GM23338 (cell line): Measurements from ENCODE around the gene CMSS1. TPM values are rescaled to one million over a fixed set of nuclear protein-coding genes. Genes with fewer than 3 reads are reported as not detected.

Source experiments
- ATAC-seq: fragments of 200-7000 bp; cut with Tn5 transposase; 3 replicates; pipeline ENCODE4 v1.9.1; 2020
- DNase-seq: peaks from one replicate; pipeline ENCODE4 v3.0.0-alpha.2; 2015; ENCODE audit warnings: low spot score
- H2AFZ ChIP-seq: fragments of 200-600 bp; sonication (generic); 2 replicates; pipeline ENCODE4 v1.8.0; 2016; ENCODE audit warnings: antibody characterized with exemption, mild to moderate bottlenecking, moderate library complexity
- H3F3A ChIP-seq: fragments of 200-600 bp; sonication (generic); replicated peaks from 2 replicates; pipeline ENCODE4 v1.8.0; 2017; ENCODE audit warnings: antibody characterized with exemption, mixed run types, low read depth
- H3K27ac ChIP-seq: fragments of 200-600 bp; sonication (generic); 2 replicates; pipeline ENCODE4 v1.6.1; 2016; ENCODE audit warnings: low read depth
- H3K27me3 ChIP-seq: fragments of 200-600 bp; sonication (generic); 2 replicates; pipeline ENCODE4 v1.8.0; 2016; ENCODE audit warnings: mild to moderate bottlenecking, mixed run types, moderate library complexity; ENCODE audit not compliant: insufficient read depth
- H3K36me3 ChIP-seq: fragments of 200-600 bp; sonication (generic); 2 replicates; pipeline ENCODE4 v1.8.0; 2016; ENCODE audit warnings: mild to moderate bottlenecking; ENCODE audit not compliant: insufficient read depth
- H3K4me1 ChIP-seq: fragments of 200-600 bp; sonication (generic); 2 replicates; pipeline ENCODE4 v1.8.0; 2016; ENCODE audit warnings: mild to moderate bottlenecking, moderate library complexity; ENCODE audit not compliant: insufficient read depth
- H3K4me2 ChIP-seq: fragments of 200-600 bp; sonication (generic); 2 replicates; pipeline ENCODE4 v1.7.1; 2017; ENCODE audit warnings: mixed run types
- H3K4me3 ChIP-seq: fragments of 200-600 bp; sonication (generic); 2 replicates; pipeline ENCODE4 v1.6.1; 2016; ENCODE audit warnings: mixed run types
- H3K79me2 ChIP-seq: fragments of 200-600 bp; sonication (generic); replicated peaks from 2 replicates; pipeline ENCODE4 v1.8.0; 2017; ENCODE audit warnings: mild to moderate bottlenecking; ENCODE audit not compliant: insufficient read depth
- H3K9me2 ChIP-seq: fragments of 200-600 bp; sonication (generic); 2 replicates; pipeline ENCODE4 v1.8.0; 2017; ENCODE audit not compliant: insufficient read depth
- H4K20me1 ChIP-seq: fragments of 200-600 bp; sonication (generic); replicated peaks from 2 replicates; pipeline ENCODE4 v1.8.0; 2017; ENCODE audit warnings: mild to moderate bottlenecking; ENCODE audit not compliant: insufficient read depth
- H3K27ac Mint-ChIP-seq: 2 replicates; pipeline ENCODE4 v1.8.0; 2020; ENCODE audit warnings: inconsistent platforms, mild to moderate bottlenecking, moderate library complexity, mixed read lengths
- H3K27me3 Mint-ChIP-seq: 3 replicates; pipeline ENCODE4 v1.8.0; 2022; ENCODE audit warnings: low read depth, mild to moderate bottlenecking, moderate library complexity, mixed read lengths, inconsistent platforms; ENCODE audit not compliant: insufficient read depth, poor library complexity
- H3K36me3 Mint-ChIP-seq: 3 replicates; pipeline ENCODE4 v1.8.0; 2021; ENCODE audit warnings: low read depth, mild to moderate bottlenecking, inconsistent platforms, moderate library complexity, mixed read lengths
- H3K4me1 Mint-ChIP-seq: 3 replicates; pipeline ENCODE4 v1.8.0; 2020; ENCODE audit warnings: mild to moderate bottlenecking, inconsistent platforms, mixed read lengths
- H3K4me3 Mint-ChIP-seq: 3 replicates; pipeline ENCODE4 v1.8.0; 2021; ENCODE audit warnings: moderate library complexity, mild to moderate bottlenecking, inconsistent platforms, mixed read lengths
- H3K9me3 Mint-ChIP-seq: 3 replicates; pipeline ENCODE4 v1.8.0; 2020; ENCODE audit warnings: moderate library complexity, mild to moderate bottlenecking, inconsistent platforms, mixed read lengths
- ETS1 ChIP-seq: IDR thresholded peaks from 2 replicates; pipeline ENCODE4 v1.6.1; 2016; ENCODE audit warnings: antibody characterized with exemption
- EZH2 ChIP-seq: fragments of 200-600 bp; sonication (generic); IDR thresholded peaks from one replicate; pipeline ENCODE4 v1.8.0; 2017; ENCODE audit warnings: antibody characterized with exemption, mild to moderate bottlenecking, low read depth; ENCODE audit not compliant: unreplicated experiment
- EZH2phosphoT487 ChIP-seq: fragments of 200-600 bp; sonication (generic); IDR thresholded peaks from one replicate; pipeline ENCODE4 v1.8.1; 2018; ENCODE audit warnings: antibody characterized with exemption; ENCODE audit not compliant: unreplicated experiment
- STAT1 ChIP-seq: IDR thresholded peaks from one replicate; pipeline ENCODE4 v1.6.1; 2016; ENCODE audit warnings: antibody characterized with exemption; ENCODE audit not compliant: unreplicated experiment
- ZNF114 ChIP-seq: fragments of 250-450 bp; sonication (Bioruptor Pico); IDR thresholded peaks from 2 replicates; pipeline ENCODE4 v1.5.0; 2020; ENCODE audit warnings: mild to moderate bottlenecking, moderate library complexity
- ZNF331 ChIP-seq: fragments of 250-450 bp; sonication (Bioruptor Pico); IDR thresholded peaks from 2 replicates; pipeline ENCODE4 v1.5.0; 2020; ENCODE audit warnings: low read depth, mild to moderate bottlenecking, moderate library complexity
- ZNF462 ChIP-seq: fragments of 250-450 bp; sonication (Bioruptor Pico); IDR thresholded peaks from 2 replicates; pipeline ENCODE4 v1.5.0; 2020; ENCODE audit warnings: mild to moderate bottlenecking, moderate library complexity
- polyA plus RNA-seq: library from polyadenylated mRNA; unstranded; fragments of >200 nt; fragmentation: Nextera tagmentation; extraction: Ambion mirVana; gene quantifications from 2 replicates; pipeline ENCODE4 v1.2.1, GENCODE V29; 2016
- total RNA-seq: library from RNA; depleted of rRNA; stranded (reverse); fragments of >200 nt; shearing (Covaris generic); gene quantifications from 2 replicates; pipeline ENCODE4 v1.2.3, GENCODE V29; 2014

CMSS1 gene
- total and polyA plus RNA-seq, 2 experiments from 2014 or later = 39.4 to 187 TPM

- TF ChIP-seq ETS1 (no peak), ZNF114 (CRISPR knock-in tag) (no peak), ZNF462 (CRISPR knock-in tag) (no peak), EZH2 (no peak), EZH2phosphoT487 (no peak)
Observed at GRCh38 chr3:100125161-100125938, 307.7 kb downstream of the CMSS1 start (continued).

- Histone ChIP-seq H3K4me1 (no peaks in the 10 kb centered on the region), H3K27ac (no peak overlapping the region), H3K4me3 (no peak overlapping the region), H3K79me2 (no peaks in the 10 kb centered on the region), H4K20me1 (no peaks in the 10 kb centered on the region), H3K9me2 (no peaks in the 10 kb centered on the region), H3F3A (no peaks in the 10 kb centered on the region), H3K4me2 (no peak overlapping the region), H2AFZ (no peak overlapping the region), H3K27me3 (no peaks in the 10 kb centered on the region), H3K36me3 (no peaks in the 10 kb centered on the region)
- no peaks in the 10 kb centered on the region for H3K36me3 Mint-ChIP-seq
- no peak overlapping the region for H3K27ac Mint-ChIP-seq
- no peaks in the 10 kb centered on the region for H3K9me3 Mint-ChIP-seq
- H3K4me1 Mint-ChIP-seq = peaks cover 5% of the 10 kb centered on the region
- H3K27me3 Mint-ChIP-seq = no peaks in the 10 kb centered on the region
- DNase-seq (no peak), ATAC-seq (no peak)
- no peak overlapping the region for H3K4me3 Mint-ChIP-seq
- TF ChIP-seq ZNF462 (CRISPR knock-in tag) = no peak
- no peak for TF ChIP-seq ZNF331 (CRISPR knock-in tag)
- no peak for TF ChIP-seq ZNF114 (CRISPR knock-in tag)
- no peak for TF ChIP-seq STAT1
Observed at GRCh38 chr3:100127792-100128191, 310.1 kb downstream of the CMSS1 start.
